Measurements from ENCODE around the gene ARHGAP5.

The ARHGAP5 gene

GRCh38 chr14:32054536-32054935 is 22.6 kb upstream of the ARHGAP5 start:
- no peak overlapping the region for H3K27ac ChIP-seq (replicated peaks)
- TF ChIP-seq POLR2AphosphoS5 (IDR thresholded peaks at IDR 0.05; ENCODE audit: low read depth), result no peak
- TF ChIP-seq CTCF (IDR thresholded peaks at IDR 0.05; ENCODE audit: insufficient read depth, low read length), result no peak
- TF ChIP-seq REST (IDR thresholded peaks at IDR 0.05; ENCODE audit: insufficient replicate concordance, low read depth), result no peak
- no peak for TF ChIP-seq SPI1 (IDR thresholded peaks at IDR 0.05; ENCODE audit: borderline replicate concordance, low read depth)
- TF ChIP-seq GABPA (IDR thresholded peaks at IDR 0.05; ENCODE audit: low read depth), result no peak
- no peak for DNase-seq (ENCODE audit: low read depth in 1 of 2, low spot score in 1 of 2)
- H3K4me3 ChIP-seq (replicated peaks; ENCODE audit: insufficient read depth, low read length), result no peak overlapping the region
- H3K27me3 ChIP-seq (ENCODE audit: insufficient read depth, poor library complexity, severe bottlenecking), result no peaks in the 10 kb centered on the region

GRCh38 chr14:32055175-32055574 is 21.9 kb upstream of the ARHGAP5 start:
- H3K27ac ChIP-seq (replicated peaks), result no peak overlapping the region
- H3K27me3 ChIP-seq (ENCODE audit: insufficient read depth, poor library complexity, severe bottlenecking), result no peaks in the 10 kb centered on the region
- TF ChIP-seq POLR2AphosphoS5 (IDR thresholded peaks at IDR 0.05; ENCODE audit: low read depth), result no peak
- no peak for TF ChIP-seq GABPA (IDR thresholded peaks at IDR 0.05; ENCODE audit: low read depth)
- TF ChIP-seq SPI1 (IDR thresholded peaks at IDR 0.05; ENCODE audit: borderline replicate concordance, low read depth), result no peak
- TF ChIP-seq REST (IDR thresholded peaks at IDR 0.05; ENCODE audit: insufficient replicate concordance, low read depth), result no peak
- TF ChIP-seq CTCF (IDR thresholded peaks at IDR 0.05; ENCODE audit: insufficient read depth, low read length), result no peak
- H3K4me3 ChIP-seq (replicated peaks; ENCODE audit: insufficient read depth, low read length), result no peak overlapping the region
- no peak for DNase-seq (ENCODE audit: low read depth in 1 of 2, low spot score in 1 of 2)

GRCh38 chr14:32059702-32060101 is 17.4 kb upstream of the ARHGAP5 start:
- Histone ChIP-seq H3K27me3 (ENCODE audit: insufficient read depth, poor library complexity, severe bottlenecking) (no peaks in the 10 kb centered on the region), H3K27ac (replicated peaks) (no peak overlapping the region), H3K4me3 (replicated peaks; ENCODE audit: insufficient read depth, low read length) (no peak overlapping the region)
- TF ChIP-seq GABPA (IDR thresholded peaks at IDR 0.05; ENCODE audit: low read depth) (no peak), POLR2AphosphoS5 (IDR thresholded peaks at IDR 0.05; ENCODE audit: low read depth) (no peak), CTCF (IDR thresholded peaks at IDR 0.05; ENCODE audit: insufficient read depth, low read length) (no peak), REST (IDR thresholded peaks at IDR 0.05; ENCODE audit: insufficient replicate concordance, low read depth) (no peak), SPI1 (IDR thresholded peaks at IDR 0.05; ENCODE audit: borderline replicate concordance, low read depth) (no peak)
- no peak for DNase-seq (ENCODE audit: low read depth in 1 of 2, low spot score in 1 of 2)
